ENCODE results near the gene MSH5. TPM values are rescaled to one million over a fixed set of nuclear protein-coding genes. Genes with fewer than 3 reads are reported as not detected.

MSH5 gene
- total RNA-seq, 3 donors from 2014 or later (not counting 1 experiment from before 2014, with no cell fraction given): 28.2 to 44.6 (median 43.7) TPM

DNA sequence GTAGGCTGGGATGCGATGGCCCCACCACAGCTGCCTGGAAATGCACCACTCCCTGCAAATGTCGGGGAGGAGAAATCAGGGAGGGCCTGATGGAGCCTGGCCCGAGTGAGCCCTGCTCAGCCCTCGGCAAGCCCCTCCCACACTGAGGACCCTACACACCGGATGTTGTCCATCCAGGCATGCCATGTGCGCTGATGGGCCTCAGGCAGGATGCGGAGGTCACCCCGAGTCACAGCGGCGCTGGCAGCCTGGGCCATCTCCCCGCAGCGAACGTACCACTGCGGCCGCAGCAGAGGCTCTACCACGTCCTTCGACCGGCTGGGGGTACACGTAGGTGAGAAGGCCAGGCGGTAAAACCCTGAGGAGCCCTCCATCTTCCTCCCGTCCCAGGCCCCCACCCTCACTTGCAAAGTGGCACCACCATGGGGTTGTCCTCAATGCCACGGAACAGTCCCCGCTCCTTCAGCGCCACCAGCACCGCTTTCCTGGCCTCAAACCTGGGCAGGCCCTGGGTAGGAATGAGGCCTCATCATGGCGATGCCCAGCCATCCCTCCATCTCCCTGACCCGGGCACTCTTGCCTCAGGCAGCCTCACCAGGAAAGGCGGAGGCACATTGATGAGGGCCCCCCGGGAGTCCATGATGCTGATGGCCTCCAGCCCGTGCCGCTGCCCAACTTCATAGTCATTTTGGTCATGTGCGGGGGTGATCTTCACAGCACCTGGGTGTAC is 42.5 kb downstream of the MSH5 start:
- Histone ChIP-seq H3K36me3 (ENCODE audit: control insufficient read depth, insufficient read depth, low read length) (peaks cover 66% of the 10 kb centered on the region), H3K4me3 (ENCODE audit: low read length) (no peak overlapping the region), H3K9me3 (ENCODE audit: control insufficient read depth, insufficient read depth, low read length) (no peaks in the 10 kb centered on the region), H3K27ac (ENCODE audit: low read length) (no peak overlapping the region), H3K4me1 (ENCODE audit: control insufficient read depth, insufficient read depth, low read length) (peaks cover 9% of the 10 kb centered on the region), H3K27me3 (ENCODE audit: control insufficient read depth, insufficient read depth, low read length) (no peaks in the 10 kb centered on the region)
- Mint-ChIP-seq H3K4me3 (no peak overlapping the region), H3K9me3 (no peaks in the 10 kb centered on the region), H3K27ac (no peak overlapping the region), H3K27me3 (ENCODE audit: low read depth in 2 of 2) (no peaks in the 10 kb centered on the region), H3K36me3 (no peaks in the 10 kb centered on the region), H3K4me1 (peaks cover 0 to 5% of the 10 kb centered on the region in 2 donors)
- ATAC-seq (no peak), DNase-seq (no peak)
- intact Hi-C loops (cut with micrococcal nuclease): no loop called here
- WGBS (ENCODE audit: insufficient coverage): 96% methylated on average over 32 of the region's 32 CpGs
- TF ChIP-seq, protein P1, sequence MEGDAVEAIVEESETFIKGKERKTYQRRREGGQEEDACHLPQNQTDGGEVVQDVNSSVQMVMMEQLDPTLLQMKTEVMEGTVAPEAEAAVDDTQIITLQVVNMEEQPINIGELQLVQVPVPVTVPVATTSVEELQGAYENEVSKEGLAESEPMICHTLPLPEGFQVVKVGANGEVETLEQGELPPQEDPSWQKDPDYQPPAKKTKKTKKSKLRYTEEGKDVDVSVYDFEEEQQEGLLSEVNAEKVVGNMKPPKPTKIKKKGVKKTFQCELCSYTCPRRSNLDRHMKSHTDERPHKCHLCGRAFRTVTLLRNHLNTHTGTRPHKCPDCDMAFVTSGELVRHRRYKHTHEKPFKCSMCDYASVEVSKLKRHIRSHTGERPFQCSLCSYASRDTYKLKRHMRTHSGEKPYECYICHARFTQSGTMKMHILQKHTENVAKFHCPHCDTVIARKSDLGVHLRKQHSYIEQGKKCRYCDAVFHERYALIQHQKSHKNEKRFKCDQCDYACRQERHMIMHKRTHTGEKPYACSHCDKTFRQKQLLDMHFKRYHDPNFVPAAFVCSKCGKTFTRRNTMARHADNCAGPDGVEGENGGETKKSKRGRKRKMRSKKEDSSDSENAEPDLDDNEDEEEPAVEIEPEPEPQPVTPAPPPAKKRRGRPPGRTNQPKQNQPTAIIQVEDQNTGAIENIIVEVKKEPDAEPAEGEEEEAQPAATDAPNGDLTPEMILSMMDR (IDR thresholded peaks at IDR 0.05): no peak

DNA sequence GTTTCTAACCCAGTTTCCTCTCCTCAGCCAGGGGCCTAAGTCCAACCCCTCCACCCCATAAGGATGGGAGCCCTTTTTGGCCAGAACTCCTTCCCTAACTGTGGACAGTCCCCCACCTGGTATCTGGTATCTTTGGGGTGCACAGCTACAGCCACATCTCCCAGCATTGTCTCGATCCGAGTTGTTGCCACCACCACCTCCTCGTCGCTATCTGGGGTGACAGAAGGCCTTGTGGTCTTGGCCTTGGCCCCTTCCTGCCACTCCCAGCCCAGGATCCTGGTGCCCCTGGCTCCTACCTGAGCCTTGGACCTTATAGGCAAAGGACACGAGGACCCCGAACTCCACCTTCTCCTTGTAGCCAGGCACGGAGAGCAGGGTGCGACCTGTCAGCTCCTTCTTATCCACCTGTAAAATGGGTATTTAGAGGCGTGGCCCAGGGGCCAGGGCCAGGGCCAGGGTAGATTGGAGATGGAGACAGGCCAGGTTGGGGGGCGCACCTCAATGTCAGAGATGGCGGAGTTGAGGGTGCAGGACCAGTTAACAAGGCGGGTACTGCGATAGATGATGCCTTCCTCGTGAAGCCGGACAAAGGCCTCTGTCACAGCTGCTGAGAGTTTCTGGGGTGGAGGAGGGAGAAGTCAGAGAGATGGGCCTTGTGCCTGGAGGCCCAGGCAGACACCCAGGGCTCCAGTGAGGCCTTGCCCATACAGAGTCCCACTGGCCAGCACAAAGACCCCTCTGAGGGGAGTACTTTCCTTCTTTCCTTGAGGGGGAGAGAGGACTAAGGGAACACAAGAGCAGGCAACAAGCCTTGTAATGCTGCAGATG is 44.5 kb downstream of the MSH5 start:
- intact Hi-C loops (cut with micrococcal nuclease): no loop called here
- DNase-seq (no peak), ATAC-seq (no peak)
- H3K4me3 Mint-ChIP-seq: no peak overlapping the region
- H3K4me1 Mint-ChIP-seq: no peaks in the 10 kb centered on the region
- Histone ChIP-seq H3K4me1 (ENCODE audit: control insufficient read depth, insufficient read depth, low read length) (no peaks in the 10 kb centered on the region), H3K27me3 (ENCODE audit: control insufficient read depth, insufficient read depth, low read length) (no peaks in the 10 kb centered on the region), H3K4me3 (ENCODE audit: low read length) (no peak overlapping the region), H3K9me3 (ENCODE audit: control insufficient read depth, insufficient read depth, low read length) (no peaks in the 10 kb centered on the region), H3K36me3 (ENCODE audit: control insufficient read depth, insufficient read depth, low read length) (peaks cover 59% of the 10 kb centered on the region), H3K27ac (ENCODE audit: low read length) (no peak overlapping the region)
- H3K9me3 Mint-ChIP-seq: no peaks in the 10 kb centered on the region
- TF ChIP-seq, protein P1 (IDR thresholded peaks at IDR 0.05): no peak
- no peaks in the 10 kb centered on the region for H3K36me3 Mint-ChIP-seq
- H3K27ac Mint-ChIP-seq: no peak overlapping the region
- H3K27me3 Mint-ChIP-seq (ENCODE audit: low read depth in 2 of 2): no peaks in the 10 kb centered on the region
- 98% methylated on average over 15 of the region's 15 CpGs for WGBS (ENCODE audit: insufficient coverage)

DNA sequence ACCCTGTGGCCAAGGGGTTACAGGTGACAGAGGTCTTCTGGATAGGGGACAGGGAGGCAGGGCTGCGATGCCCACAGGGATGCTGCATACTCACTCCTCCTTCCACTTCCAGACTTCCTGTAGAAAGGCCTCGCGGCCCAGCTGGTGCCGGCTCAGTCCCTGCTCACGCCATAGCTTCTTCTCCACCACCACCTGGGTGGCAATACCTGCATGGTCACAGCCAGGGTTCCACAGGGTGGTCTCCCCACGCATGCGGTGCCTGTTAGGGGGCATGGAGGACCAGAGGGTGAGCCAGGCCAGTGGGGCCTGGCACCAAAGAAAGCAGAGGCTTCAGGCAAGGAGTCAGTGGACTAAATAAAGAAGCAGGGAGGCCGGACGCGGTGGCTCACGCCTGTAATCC is 45.7 kb downstream of the MSH5 start:
- Mint-ChIP-seq H3K4me1 (peaks cover 0 to 1% of the 10 kb centered on the region in 2 donors), H3K9me3 (no peaks in the 10 kb centered on the region), H3K36me3 (peaks cover 2% of the 10 kb centered on the region), H3K27me3 (ENCODE audit: low read depth in 2 of 2) (no peaks in the 10 kb centered on the region), H3K4me3 (no peak overlapping the region), H3K27ac (no peak overlapping the region)
- Histone ChIP-seq H3K27me3 (ENCODE audit: control insufficient read depth, insufficient read depth, low read length) (no peaks in the 10 kb centered on the region), H3K27ac (ENCODE audit: low read length) (no peak overlapping the region), H3K4me3 (ENCODE audit: low read length) (no peak overlapping the region), H3K4me1 (ENCODE audit: control insufficient read depth, insufficient read depth, low read length) (no peaks in the 10 kb centered on the region), H3K36me3 (ENCODE audit: control insufficient read depth, insufficient read depth, low read length) (peaks cover 48% of the 10 kb centered on the region), H3K9me3 (ENCODE audit: control insufficient read depth, insufficient read depth, low read length) (no peaks in the 10 kb centered on the region)
- ATAC-seq: no peak
- DNase-seq: no peak
- TF ChIP-seq, protein P1 (IDR thresholded peaks at IDR 0.05): no peak
- WGBS (ENCODE audit: insufficient coverage): 99% methylated on average over 11 of the region's 11 CpGs
- intact Hi-C loops (cut with micrococcal nuclease): no loop called here
